Endothelial cell of umbilical vein (primary cell): ENCODE data around the gene C16orf86.

Experiments
- EZH2 ChIP-seq: IDR thresholded peaks from 2 replicates; pipeline ENCODE4 v1.6.1; 2012; ENCODE audit warnings: borderline replicate concordance, low read depth, mild to moderate bottlenecking, moderate library complexity, low read length, inconsistent platforms; ENCODE audit not compliant: severe bottlenecking
- FOS ChIP-seq: IDR thresholded peaks from 2 replicates; pipeline ENCODE4 v1.6.1; 2011; ENCODE audit warnings: mild to moderate bottlenecking, low read length, moderate library complexity, borderline replicate concordance; ENCODE audit not compliant: insufficient read depth
- MYC ChIP-seq: IDR thresholded peaks from one replicate; pipeline ENCODE4 v1.6.1; 2011; ENCODE audit warnings: mild to moderate bottlenecking, low read depth, low read length
- POLR2A ChIP-seq: IDR thresholded peaks from 2 replicates; pipeline ENCODE4 v1.6.1; 2012; ENCODE audit warnings: low read depth, mild to moderate bottlenecking, control low read depth, low read length
- POLR2AphosphoS5 ChIP-seq: IDR thresholded peaks from 2 replicates; pipeline ENCODE4 v1.6.1; 2012; ENCODE audit warnings: low read depth, mild to moderate bottlenecking, control low read depth, low read length, moderate library complexity; ENCODE audit not compliant: insufficient read depth
- TF ChIP-seq, protein P1 (sequence below), 2 donors: IDR thresholded peaks; 1 replicate in 1 of 2; 2 replicates in 1 of 2; pipeline ENCODE4 v1.5.1; 2011; ENCODE audit warnings: low read length in 2 of 2, mild to moderate bottlenecking in 2 of 2, moderate library complexity in 2 of 2, control low read depth in 1 of 2, inconsistent platforms in 1 of 2, low read depth in 1 of 2; ENCODE audit not compliant: insufficient read depth in 1 of 2; ENCODE audit errors: extremely low read depth in 1 of 2
- TF ChIP-seq, protein P2 (sequence below): IDR thresholded peaks from 2 replicates; pipeline ENCODE4 v1.6.1; 2011; ENCODE audit not compliant: insufficient read depth, insufficient read length

DNA sequence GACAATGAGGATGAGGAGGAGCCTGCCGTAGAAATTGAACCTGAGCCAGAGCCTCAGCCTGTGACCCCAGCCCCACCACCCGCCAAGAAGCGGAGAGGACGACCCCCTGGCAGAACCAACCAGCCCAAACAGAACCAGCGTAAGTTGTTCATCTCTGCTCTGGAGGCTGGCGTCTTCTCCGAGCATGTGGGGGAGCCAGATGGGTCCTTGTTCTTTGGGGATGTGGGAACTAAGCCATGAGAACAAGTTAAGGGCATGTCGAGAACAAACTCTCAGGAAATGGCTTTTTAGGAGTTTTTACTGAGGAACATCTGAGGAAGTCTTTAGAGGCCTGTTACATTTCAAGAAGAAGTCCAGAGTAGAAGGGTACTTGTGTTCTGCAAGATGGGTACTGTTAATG lies 29.9 kb upstream of the C16orf86 start:
- TF ChIP-seq, protein P1, sequence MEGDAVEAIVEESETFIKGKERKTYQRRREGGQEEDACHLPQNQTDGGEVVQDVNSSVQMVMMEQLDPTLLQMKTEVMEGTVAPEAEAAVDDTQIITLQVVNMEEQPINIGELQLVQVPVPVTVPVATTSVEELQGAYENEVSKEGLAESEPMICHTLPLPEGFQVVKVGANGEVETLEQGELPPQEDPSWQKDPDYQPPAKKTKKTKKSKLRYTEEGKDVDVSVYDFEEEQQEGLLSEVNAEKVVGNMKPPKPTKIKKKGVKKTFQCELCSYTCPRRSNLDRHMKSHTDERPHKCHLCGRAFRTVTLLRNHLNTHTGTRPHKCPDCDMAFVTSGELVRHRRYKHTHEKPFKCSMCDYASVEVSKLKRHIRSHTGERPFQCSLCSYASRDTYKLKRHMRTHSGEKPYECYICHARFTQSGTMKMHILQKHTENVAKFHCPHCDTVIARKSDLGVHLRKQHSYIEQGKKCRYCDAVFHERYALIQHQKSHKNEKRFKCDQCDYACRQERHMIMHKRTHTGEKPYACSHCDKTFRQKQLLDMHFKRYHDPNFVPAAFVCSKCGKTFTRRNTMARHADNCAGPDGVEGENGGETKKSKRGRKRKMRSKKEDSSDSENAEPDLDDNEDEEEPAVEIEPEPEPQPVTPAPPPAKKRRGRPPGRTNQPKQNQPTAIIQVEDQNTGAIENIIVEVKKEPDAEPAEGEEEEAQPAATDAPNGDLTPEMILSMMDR (IDR thresholded peaks at IDR 0.05; ENCODE audit: extremely low read depth in 1 of 2, insufficient read depth in 1 of 2, low read depth in 1 of 2, low read length in 2 of 2), result no peak
- TF ChIP-seq POLR2AphosphoS5 (no peak), EZH2 (no peak), POLR2A (no peak), MYC (no peak), FOS (no peak)
- TF ChIP-seq, protein P2, sequence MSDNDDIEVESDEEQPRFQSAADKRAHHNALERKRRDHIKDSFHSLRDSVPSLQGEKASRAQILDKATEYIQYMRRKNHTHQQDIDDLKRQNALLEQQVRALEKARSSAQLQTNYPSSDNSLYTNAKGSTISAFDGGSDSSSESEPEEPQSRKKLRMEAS, result no peak
